Heart right ventricle (tissue), 16 donors: Measurements from ENCODE around the gene RUFY2. TPM values are rescaled to one million over a fixed set of nuclear protein-coding genes. Genes with fewer than 3 reads are reported as not detected.

Source experiments
- ATAC-seq, 8 donors: fragments of 200-7000 bp; cut with Tn5 transposase; one replicate each; pipeline ENCODE4 v1.9.1; 2020; ENCODE audit warnings: mild to moderate bottlenecking in 8 of 8, moderate library complexity in 8 of 8, moderate number of reproducible peaks in 1 of 8
- DNase-seq, 2 donors: peaks; one replicate each; pipeline ENCODE4 v3.0.0-alpha.2; 2020
- H3K27ac ChIP-seq, 10 donors: fragments of 200-600 bp; sonication (generic) in 2 of 10; one replicate each; pipeline versions ENCODE4 v1.5.0 to v1.8.0; 2020 to 2022; ENCODE audit warnings: mild to moderate bottlenecking in 3 of 10
- H3K27me3 ChIP-seq, 7 donors: fragments of 200-600 bp; one replicate each; pipeline ENCODE4 v1.8.0; 2021 to 2022; ENCODE audit warnings: mild to moderate bottlenecking in 2 of 7
- H3K36me3 ChIP-seq, 9 donors: fragments of 200-600 bp; sonication (generic) in 1 of 9; one replicate each; pipeline versions ENCODE4 v1.5.0 to v1.8.0; 2020 to 2022; ENCODE audit warnings: mild to moderate bottlenecking in 2 of 9
- H3K4me1 ChIP-seq, 9 donors: fragments of 200-600 bp; sonication (generic) in 1 of 9; one replicate each; pipeline versions ENCODE4 v1.5.0 to v1.8.0; 2020 to 2022; ENCODE audit warnings: mild to moderate bottlenecking in 4 of 9
- H3K4me3 ChIP-seq, 10 donors: fragments of 200-600 bp; sonication (generic) in 2 of 10; one replicate each; pipeline versions ENCODE4 v1.5.0 to v1.8.0; 2020 to 2022; ENCODE audit warnings: mild to moderate bottlenecking in 7 of 10, moderate library complexity in 2 of 10
- H3K9me3 ChIP-seq, 11 donors: fragments of 200-600 bp in 10 of 11; sonication (generic) in 2 of 11; one replicate each; pipeline versions ENCODE4 v1.5.0 to v1.8.0; 2013 to 2022; ENCODE audit warnings: mild to moderate bottlenecking in 2 of 11, control low read depth in 1 of 11, moderate library complexity in 1 of 11
- CTCF ChIP-seq, 9 donors: fragments of 200-600 bp; sonication (generic) in 2 of 9; IDR thresholded peaks; one replicate each; pipeline versions ENCODE4 v1.5.0 to v1.8.0; 2021 to 2022; ENCODE audit warnings: antibody characterized with exemption in 9 of 9, mild to moderate bottlenecking in 5 of 9, moderate library complexity in 1 of 9
- WGBS, 2 donors: extraction: QIAGEN DNeasy Blood & Tissue Kit; methylation state at CpG; one replicate each; pipeline ENCODE4 v1.1.7; 2013; ENCODE audit warnings: inconsistent platforms in 1 of 2; 5-methylcytosine and 5-hydroxymethylcytosine counted together
- intact Hi-C, 10 donors: fragments of 100-400 bp; cut with DNase I; formaldehyde crosslinking; loops; one replicate each; pipeline versions ENCODE4 v1.11.1 to v1.14.2; 2022
- polyA plus RNA-seq, 2 donors: library from polyadenylated mRNA; stranded (reverse); fragments of 200-250 nt; gene quantifications; one replicate each; pipeline ENCODE4 v1.2.3, GENCODE V29; 2013
- total RNA-seq, 10 donors: library from RNA; stranded (reverse); fragmentation: NEBNext Ultra II Directional in 3 of 10; extraction: Animal tissue kit (Norgen Biotek cat#: 25700) in 3 of 10; gene quantifications; one replicate each; pipeline versions ENCODE4 v1.2.1 to v1.2.4, GENCODE V29; 2021 to 2023
- donor health status: Arrhythmogenic right ventricular cardiomyopathy.
- donor health status: ischemic (EF 13 %, LVEDD 7.1; RV severe dilation, severe dysfunction).
- donor health status: healthy with polysubstance abuse.
- donor health status: DM: no; HTN: yes; CAD: no.
- donor health status: DM: no; HTN: no; CAD: no.
- donor health status: ischemic (EF 25% LVEDD 6.9; RV normal size, moderate dysfunction).
- donor health status: ischemic (EF 25% LVEDD 5.7; RV mildly dilated, moderate dysfunction).
- donor health status: healthy.
- donor health status: DM: yes; HTN: yes; CAD: no.
- donor health status: Ischemic cardiomyopathy.
- donor health status: ischemic (EF 35%, LVEDD 5.7; RV mildly dilated, moderate dysfunction).
- donor health status: nonischemic (EF 11% LVEDD 7.7; RV severe dilation, severe dysfunction).
- donor health status: DM: yes; HTN: yes; CAD: no.
- donor health status: PGD.
- donor health status: ischemic (EF 29% LVEDD 5.4; RV normal size, mild dysfunction).
- donor health status: nonischemic (EF 23%, LVEDD 6.1; RV moderate dilation, normal function).

The RUFY2 gene
- total and polyA plus RNA-seq, 12 donors: 2.6 to 11.6 (median 8.3) TPM

GRCh38 chr10:68424454-68425014 lies 17.5 kb upstream of the RUFY2 start:
- Histone ChIP-seq H3K27ac (no peak overlapping the region), H3K27me3 (no peaks in the 10 kb centered on the region), H3K36me3 (peaks cover 0 to 30% (median 0%) of the 10 kb centered on the region in 9 donors), H3K4me1 (no peaks in the 10 kb centered on the region), H3K9me3 (no peaks in the 10 kb centered on the region), H3K4me3 (no peak overlapping the region)
- no peak for TF ChIP-seq CTCF (IDR thresholded peaks at IDR 0.05)
- ATAC-seq (no peak), DNase-seq (no peak)
- intact Hi-C loops: no loop called here
- WGBS, 2 donors: 92 to 96% methylated on average over 20 of the region's 20 CpGs

GRCh38 chr10:68423522-68423921 lies 16.4 kb upstream of the RUFY2 start:
- no peaks in the 10 kb centered on the region for H3K4me1 ChIP-seq
- no peak for TF ChIP-seq CTCF (IDR thresholded peaks at IDR 0.05)
- no peak overlapping the region for H3K27ac ChIP-seq
- no peaks in the 10 kb centered on the region for H3K27me3 ChIP-seq
- 94 to 95% methylated on average over 5 of the region's 5 CpGs for WGBS, 2 donors
- H3K9me3 ChIP-seq: no peaks in the 10 kb centered on the region
- no peak for ATAC-seq
- peaks cover 0 to 26% (median 0%) of the 10 kb centered on the region in 9 donors for H3K36me3 ChIP-seq
- intact Hi-C loops: no loop called here
- DNase-seq: no peak
- H3K4me3 ChIP-seq: no peak overlapping the region

GRCh38 chr10:68419376-68419775 lies 12.3 kb upstream of the RUFY2 start:
- intact Hi-C loops: loop anchor here in 1 of 10 donors (5.0 kb wide), 1 partner anchor 1093 kb away; no protein-coding TSS in a partner anchor
- peaks cover 0 to 34% (median 0%) of the 10 kb centered on the region in 9 donors for H3K36me3 ChIP-seq
- H3K27me3 ChIP-seq: no peaks in the 10 kb centered on the region
- no peaks in the 10 kb centered on the region for H3K4me1 ChIP-seq
- no peak overlapping the region for H3K27ac ChIP-seq
- TF ChIP-seq CTCF (IDR thresholded peaks at IDR 0.05): no peak
- no peak overlapping the region for H3K4me3 ChIP-seq
- ATAC-seq (no peak), DNase-seq (no peak)
- no peaks in the 10 kb centered on the region for H3K9me3 ChIP-seq
- 89 to 90% methylated on average over 3 of the region's 3 CpGs for WGBS, 2 donors

GRCh38 chr10:68408898-68409518 lies 1.9 kb upstream of the RUFY2 start:
- H3K27me3 ChIP-seq: no peaks in the 10 kb centered on the region
- DNase-seq (no peak), ATAC-seq (no peak)
- H3K4me3 ChIP-seq: no peak overlapping the region
- H3K9me3 ChIP-seq: no peaks in the 10 kb centered on the region
- no peaks in the 10 kb centered on the region for H3K36me3 ChIP-seq
- 94 to 95% methylated on average over 2 of the region's 2 CpGs for WGBS, 2 donors
- intact Hi-C loops: no loop called here
- TF ChIP-seq CTCF (IDR thresholded peaks at IDR 0.05): no peak
- H3K4me1 ChIP-seq: peaks cover 0 to 20% (median 11%) of the 10 kb centered on the region in 9 donors
- H3K27ac ChIP-seq: no peak overlapping the region
